HEK293 (cell line): ENCODE data around the gene LRRN2.

Experiments used
- GLIS1 ChIP-seq: fragments of 450-650 bp; formaldehyde crosslinking; IDR thresholded peaks from 2 replicates; pipeline ENCODE4 v1.5.1; 2016; ENCODE audit warnings: missing biosample characterization, missing genetic modification characterization
- KLF1 ChIP-seq: fragments of 450-650 bp; formaldehyde crosslinking; IDR thresholded peaks from 2 replicates; pipeline ENCODE4 v1.5.1; 2016; ENCODE audit warnings: missing biosample characterization, missing genetic modification characterization
- RBAK ChIP-seq: fragments of 450-650 bp; formaldehyde crosslinking; IDR thresholded peaks from 2 replicates; pipeline ENCODE4 v1.5.1; 2016; ENCODE audit warnings: missing biosample characterization, missing genetic modification characterization
- ZBTB20 ChIP-seq: fragments of 450-650 bp; formaldehyde crosslinking; IDR thresholded peaks from 2 replicates; pipeline ENCODE4 v1.5.1; 2016; ENCODE audit warnings: missing biosample characterization, missing genetic modification characterization
- ZNF350 ChIP-seq: fragments of 450-650 bp; formaldehyde crosslinking; IDR thresholded peaks from 2 replicates; pipeline ENCODE4 v1.5.0; 2017; ENCODE audit warnings: missing biosample characterization, mild to moderate bottlenecking, missing genetic modification characterization
- ZNF544 ChIP-seq: fragments of 450-650 bp; formaldehyde crosslinking; IDR thresholded peaks from 2 replicates; pipeline ENCODE4 v1.5.0; 2017; ENCODE audit warnings: missing biosample characterization, missing genetic modification characterization
- ZNF549 ChIP-seq: fragments of 450-650 bp; IDR thresholded peaks from 2 replicates; pipeline ENCODE4 v1.5.1; 2018; ENCODE audit warnings: missing biosample characterization, missing genetic modification characterization, mild to moderate bottlenecking, inconsistent platforms, moderate library complexity
- ZNF792 ChIP-seq: fragments of 450-650 bp; formaldehyde crosslinking; IDR thresholded peaks from 2 replicates; pipeline ENCODE4 v1.5.1; 2016; ENCODE audit warnings: missing biosample characterization, missing genetic modification characterization
- TF ChIP-seq, protein P1 (sequence below): fragments of 450-650 bp; formaldehyde crosslinking; IDR thresholded peaks from 2 replicates; pipeline ENCODE4 v1.5.1; 2016; ENCODE audit warnings: missing biosample characterization, missing genetic modification characterization
- TF ChIP-seq, protein P2 (sequence below): fragments of 450-650 bp; formaldehyde crosslinking; IDR thresholded peaks from 2 replicates; pipeline ENCODE4 v1.5.1; 2017; ENCODE audit warnings: missing biosample characterization, missing genetic modification characterization
- TF ChIP-seq, protein P3 (sequence below): fragments of 450-650 bp; formaldehyde crosslinking; IDR thresholded peaks from 2 replicates; pipeline ENCODE4 v1.5.1; 2017; ENCODE audit warnings: missing biosample characterization, missing genetic modification characterization
- TF ChIP-seq, protein P4 (sequence below): IDR thresholded peaks from 2 replicates; pipeline ENCODE4 v1.6.1; 2011; ENCODE audit warnings: mild to moderate bottlenecking, low read depth, low read length, borderline replicate concordance

DNA sequence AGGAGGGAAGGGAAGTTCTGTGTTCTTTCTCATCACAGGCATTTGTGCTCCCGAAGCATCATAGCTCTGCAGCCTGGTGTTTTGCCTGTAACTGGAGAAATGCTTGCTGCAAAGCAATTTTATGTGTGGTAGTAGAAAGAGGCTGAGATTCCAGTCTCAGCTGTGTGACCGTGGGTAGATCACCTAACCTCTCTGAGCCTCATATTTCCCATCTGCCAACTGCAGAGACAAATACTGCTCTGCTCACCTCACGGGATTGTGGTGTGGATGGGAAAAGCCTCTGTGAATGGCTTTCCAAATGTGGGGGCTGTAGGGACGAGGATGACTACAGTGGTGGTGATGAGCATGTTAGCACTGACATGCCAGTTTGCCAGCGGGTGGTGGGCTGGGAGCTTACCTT, 85.3 kb downstream of the LRRN2 start:
- TF ChIP-seq, protein P1, sequence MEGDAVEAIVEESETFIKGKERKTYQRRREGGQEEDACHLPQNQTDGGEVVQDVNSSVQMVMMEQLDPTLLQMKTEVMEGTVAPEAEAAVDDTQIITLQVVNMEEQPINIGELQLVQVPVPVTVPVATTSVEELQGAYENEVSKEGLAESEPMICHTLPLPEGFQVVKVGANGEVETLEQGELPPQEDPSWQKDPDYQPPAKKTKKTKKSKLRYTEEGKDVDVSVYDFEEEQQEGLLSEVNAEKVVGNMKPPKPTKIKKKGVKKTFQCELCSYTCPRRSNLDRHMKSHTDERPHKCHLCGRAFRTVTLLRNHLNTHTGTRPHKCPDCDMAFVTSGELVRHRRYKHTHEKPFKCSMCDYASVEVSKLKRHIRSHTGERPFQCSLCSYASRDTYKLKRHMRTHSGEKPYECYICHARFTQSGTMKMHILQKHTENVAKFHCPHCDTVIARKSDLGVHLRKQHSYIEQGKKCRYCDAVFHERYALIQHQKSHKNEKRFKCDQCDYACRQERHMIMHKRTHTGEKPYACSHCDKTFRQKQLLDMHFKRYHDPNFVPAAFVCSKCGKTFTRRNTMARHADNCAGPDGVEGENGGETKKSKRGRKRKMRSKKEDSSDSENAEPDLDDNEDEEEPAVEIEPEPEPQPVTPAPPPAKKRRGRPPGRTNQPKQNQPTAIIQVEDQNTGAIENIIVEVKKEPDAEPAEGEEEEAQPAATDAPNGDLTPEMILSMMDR (tag by site-specific recombination), result no peak
- TF ChIP-seq RBAK (no peak), KLF1 (no peak), ZNF544 (tag by site-specific recombination) (no peak), GLIS1 (no peak), ZBTB20 (tag by site-specific recombination) (no peak), ZNF792 (tag by site-specific recombination) (no peak), ZNF350 (tag by site-specific recombination) (no peak), ZNF549 (tag by site-specific recombination) (no peak)
- TF ChIP-seq, protein P2, sequence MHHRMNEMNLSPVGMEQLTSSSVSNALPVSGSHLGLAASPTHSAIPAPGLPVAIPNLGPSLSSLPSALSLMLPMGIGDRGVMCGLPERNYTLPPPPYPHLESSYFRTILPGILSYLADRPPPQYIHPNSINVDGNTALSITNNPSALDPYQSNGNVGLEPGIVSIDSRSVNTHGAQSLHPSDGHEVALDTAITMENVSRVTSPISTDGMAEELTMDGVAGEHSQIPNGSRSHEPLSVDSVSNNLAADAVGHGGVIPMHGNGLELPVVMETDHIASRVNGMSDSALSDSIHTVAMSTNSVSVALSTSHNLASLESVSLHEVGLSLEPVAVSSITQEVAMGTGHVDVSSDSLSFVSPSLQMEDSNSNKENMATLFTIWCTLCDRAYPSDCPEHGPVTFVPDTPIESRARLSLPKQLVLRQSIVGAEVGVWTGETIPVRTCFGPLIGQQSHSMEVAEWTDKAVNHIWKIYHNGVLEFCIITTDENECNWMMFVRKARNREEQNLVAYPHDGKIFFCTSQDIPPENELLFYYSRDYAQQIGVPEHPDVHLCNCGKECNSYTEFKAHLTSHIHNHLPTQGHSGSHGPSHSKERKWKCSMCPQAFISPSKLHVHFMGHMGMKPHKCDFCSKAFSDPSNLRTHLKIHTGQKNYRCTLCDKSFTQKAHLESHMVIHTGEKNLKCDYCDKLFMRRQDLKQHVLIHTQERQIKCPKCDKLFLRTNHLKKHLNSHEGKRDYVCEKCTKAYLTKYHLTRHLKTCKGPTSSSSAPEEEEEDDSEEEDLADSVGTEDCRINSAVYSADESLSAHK (tag by site-specific recombination), result no peak
- TF ChIP-seq, protein P3, sequence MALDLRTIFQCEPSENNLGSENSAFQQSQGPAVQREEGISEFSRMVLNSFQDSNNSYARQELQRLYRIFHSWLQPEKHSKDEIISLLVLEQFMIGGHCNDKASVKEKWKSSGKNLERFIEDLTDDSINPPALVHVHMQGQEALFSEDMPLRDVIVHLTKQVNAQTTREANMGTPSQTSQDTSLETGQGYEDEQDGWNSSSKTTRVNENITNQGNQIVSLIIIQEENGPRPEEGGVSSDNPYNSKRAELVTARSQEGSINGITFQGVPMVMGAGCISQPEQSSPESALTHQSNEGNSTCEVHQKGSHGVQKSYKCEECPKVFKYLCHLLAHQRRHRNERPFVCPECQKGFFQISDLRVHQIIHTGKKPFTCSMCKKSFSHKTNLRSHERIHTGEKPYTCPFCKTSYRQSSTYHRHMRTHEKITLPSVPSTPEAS (tag by site-specific recombination), result no peak
- TF ChIP-seq, protein P4, sequence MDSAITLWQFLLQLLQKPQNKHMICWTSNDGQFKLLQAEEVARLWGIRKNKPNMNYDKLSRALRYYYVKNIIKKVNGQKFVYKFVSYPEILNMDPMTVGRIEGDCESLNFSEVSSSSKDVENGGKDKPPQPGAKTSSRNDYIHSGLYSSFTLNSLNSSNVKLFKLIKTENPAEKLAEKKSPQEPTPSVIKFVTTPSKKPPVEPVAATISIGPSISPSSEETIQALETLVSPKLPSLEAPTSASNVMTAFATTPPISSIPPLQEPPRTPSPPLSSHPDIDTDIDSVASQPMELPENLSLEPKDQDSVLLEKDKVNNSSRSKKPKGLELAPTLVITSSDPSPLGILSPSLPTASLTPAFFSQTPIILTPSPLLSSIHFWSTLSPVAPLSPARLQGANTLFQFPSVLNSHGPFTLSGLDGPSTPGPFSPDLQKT, result no peak
